Heart right ventricle (tissue), 16 donors: ENCODE data around the gene KRTAP12-3. TPM values are rescaled to one million over a fixed set of nuclear protein-coding genes. Genes with fewer than 3 reads are reported as not detected.
"Not testable (repeated sequence)": the region's sequence is repeated elsewhere in the genome, so short reads cannot be mapped to it uniquely, and the experiment has no call there.

ENCODE experiments used
- ATAC-seq, 8 donors: fragments of 200-7000 bp; cut with Tn5 transposase; one replicate each; pipeline ENCODE4 v1.9.1; 2020; ENCODE audit warnings: mild to moderate bottlenecking in 8 of 8, moderate library complexity in 8 of 8, moderate number of reproducible peaks in 1 of 8
- DNase-seq, 2 donors: peaks; one replicate each; pipeline ENCODE4 v3.0.0-alpha.2; 2020
- H3K27ac ChIP-seq, 10 donors: fragments of 200-600 bp; sonication (generic) in 2 of 10; one replicate each; pipeline versions ENCODE4 v1.5.0 to v1.8.0; 2020 to 2022; ENCODE audit warnings: mild to moderate bottlenecking in 3 of 10
- H3K27me3 ChIP-seq, 7 donors: fragments of 200-600 bp; one replicate each; pipeline ENCODE4 v1.8.0; 2021 to 2022; ENCODE audit warnings: mild to moderate bottlenecking in 2 of 7
- H3K36me3 ChIP-seq, 9 donors: fragments of 200-600 bp; sonication (generic) in 1 of 9; one replicate each; pipeline versions ENCODE4 v1.5.0 to v1.8.0; 2020 to 2022; ENCODE audit warnings: mild to moderate bottlenecking in 2 of 9
- H3K4me1 ChIP-seq, 9 donors: fragments of 200-600 bp; sonication (generic) in 1 of 9; one replicate each; pipeline versions ENCODE4 v1.5.0 to v1.8.0; 2020 to 2022; ENCODE audit warnings: mild to moderate bottlenecking in 4 of 9
- H3K4me3 ChIP-seq, 10 donors: fragments of 200-600 bp; sonication (generic) in 2 of 10; one replicate each; pipeline versions ENCODE4 v1.5.0 to v1.8.0; 2020 to 2022; ENCODE audit warnings: mild to moderate bottlenecking in 7 of 10, moderate library complexity in 2 of 10
- H3K9me3 ChIP-seq, 11 donors: fragments of 200-600 bp in 10 of 11; sonication (generic) in 2 of 11; one replicate each; pipeline versions ENCODE4 v1.5.0 to v1.8.0; 2013 to 2022; ENCODE audit warnings: mild to moderate bottlenecking in 2 of 11, control low read depth in 1 of 11, moderate library complexity in 1 of 11
- WGBS, 2 donors: extraction: QIAGEN DNeasy Blood & Tissue Kit; methylation state at CpG; one replicate each; pipeline ENCODE4 v1.1.7; 2013; ENCODE audit warnings: inconsistent platforms in 1 of 2; 5-methylcytosine and 5-hydroxymethylcytosine counted together
- intact Hi-C, 10 donors: fragments of 100-400 bp; cut with DNase I; formaldehyde crosslinking; loops; one replicate each; pipeline versions ENCODE4 v1.11.1 to v1.14.2; 2022
- polyA plus RNA-seq, 2 donors: library from polyadenylated mRNA; stranded (reverse); fragments of 200-250 nt; gene quantifications; one replicate each; pipeline ENCODE4 v1.2.3, GENCODE V29; 2013
- total RNA-seq, 10 donors: library from RNA; stranded (reverse); fragmentation: NEBNext Ultra II Directional in 3 of 10; extraction: Animal tissue kit (Norgen Biotek cat#: 25700) in 3 of 10; gene quantifications; one replicate each; pipeline versions ENCODE4 v1.2.1 to v1.2.4, GENCODE V29; 2021 to 2023
- TF ChIP-seq, protein P1 (sequence below), 9 donors: fragments of 200-600 bp; sonication (generic) in 2 of 9; IDR thresholded peaks; one replicate each; pipeline versions ENCODE4 v1.5.0 to v1.8.0; 2021 to 2022; ENCODE audit warnings: antibody characterized with exemption in 9 of 9, mild to moderate bottlenecking in 5 of 9, moderate library complexity in 1 of 9
- donor health status: Arrhythmogenic right ventricular cardiomyopathy.
- donor health status: ischemic (EF 13 %, LVEDD 7.1; RV severe dilation, severe dysfunction).
- donor health status: healthy with polysubstance abuse.
- donor health status: DM: no; HTN: yes; CAD: no.
- donor health status: DM: no; HTN: no; CAD: no.
- donor health status: ischemic (EF 25% LVEDD 6.9; RV normal size, moderate dysfunction).
- donor health status: ischemic (EF 25% LVEDD 5.7; RV mildly dilated, moderate dysfunction).
- donor health status: healthy.
- donor health status: DM: yes; HTN: yes; CAD: no.
- donor health status: Ischemic cardiomyopathy.
- donor health status: ischemic (EF 35%, LVEDD 5.7; RV mildly dilated, moderate dysfunction).
- donor health status: nonischemic (EF 11% LVEDD 7.7; RV severe dilation, severe dysfunction).
- donor health status: DM: yes; HTN: yes; CAD: no.
- donor health status: PGD.
- donor health status: ischemic (EF 29% LVEDD 5.4; RV normal size, mild dysfunction).
- donor health status: nonischemic (EF 23%, LVEDD 6.1; RV moderate dilation, normal function).

Gene KRTAP12-3
- total and polyA plus RNA-seq, 12 donors = not detected

DNA sequence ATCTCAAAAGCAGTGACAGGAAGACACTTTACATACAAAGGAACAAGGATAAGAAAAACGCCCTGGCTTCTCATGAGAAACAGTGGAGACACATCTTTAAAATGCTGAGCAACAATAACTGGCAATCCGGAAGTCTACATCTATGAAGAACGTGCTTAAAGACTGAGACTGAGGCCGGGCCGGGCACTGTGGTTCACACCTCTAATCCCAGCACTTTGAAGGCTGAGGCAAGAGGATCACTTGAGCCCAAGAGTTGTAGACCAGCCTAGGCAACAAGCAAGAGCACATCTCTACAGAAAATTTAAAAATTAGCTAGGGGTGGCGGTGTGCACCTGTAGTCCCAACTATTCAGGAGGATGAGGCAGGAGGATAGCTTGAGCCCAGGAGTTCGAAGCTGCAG is 26.3 kb downstream of the KRTAP12-3 start:
- WGBS, 2 donors = 65 to 79% methylated on average over 7 of the region's 7 CpGs
- ATAC-seq = no peak

DNA sequence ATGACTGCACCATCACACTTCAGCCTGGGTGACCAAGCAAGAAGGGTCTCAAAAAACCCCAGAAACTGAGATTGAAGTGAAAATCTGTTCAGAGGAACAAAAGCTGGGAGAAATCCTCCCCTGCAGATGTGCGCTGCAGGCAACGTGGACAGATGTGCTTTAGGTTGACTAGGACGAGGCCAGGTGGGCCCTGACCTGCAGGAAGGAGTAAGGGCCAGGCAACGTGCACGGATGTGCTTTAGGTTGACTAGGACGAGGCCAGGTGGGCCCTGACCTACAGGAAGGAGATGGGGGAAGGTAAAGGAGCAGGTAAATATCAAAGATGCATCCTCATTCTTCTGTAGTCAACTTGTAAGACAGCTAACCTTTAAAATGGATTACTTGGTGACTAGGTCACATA is 26.8 kb downstream of the KRTAP12-3 start:
- H3K9me3 ChIP-seq = peaks cover 0 to 6% (median 0%) of the 10 kb centered on the region in 11 donors
- no peak overlapping the region for H3K27ac ChIP-seq
- intact Hi-C loops = loop anchor here in 1 of 10 donors (2.0 kb wide), 1 partner anchor 20 kb away; no protein-coding TSS in a partner anchor
- TF ChIP-seq, protein P1, sequence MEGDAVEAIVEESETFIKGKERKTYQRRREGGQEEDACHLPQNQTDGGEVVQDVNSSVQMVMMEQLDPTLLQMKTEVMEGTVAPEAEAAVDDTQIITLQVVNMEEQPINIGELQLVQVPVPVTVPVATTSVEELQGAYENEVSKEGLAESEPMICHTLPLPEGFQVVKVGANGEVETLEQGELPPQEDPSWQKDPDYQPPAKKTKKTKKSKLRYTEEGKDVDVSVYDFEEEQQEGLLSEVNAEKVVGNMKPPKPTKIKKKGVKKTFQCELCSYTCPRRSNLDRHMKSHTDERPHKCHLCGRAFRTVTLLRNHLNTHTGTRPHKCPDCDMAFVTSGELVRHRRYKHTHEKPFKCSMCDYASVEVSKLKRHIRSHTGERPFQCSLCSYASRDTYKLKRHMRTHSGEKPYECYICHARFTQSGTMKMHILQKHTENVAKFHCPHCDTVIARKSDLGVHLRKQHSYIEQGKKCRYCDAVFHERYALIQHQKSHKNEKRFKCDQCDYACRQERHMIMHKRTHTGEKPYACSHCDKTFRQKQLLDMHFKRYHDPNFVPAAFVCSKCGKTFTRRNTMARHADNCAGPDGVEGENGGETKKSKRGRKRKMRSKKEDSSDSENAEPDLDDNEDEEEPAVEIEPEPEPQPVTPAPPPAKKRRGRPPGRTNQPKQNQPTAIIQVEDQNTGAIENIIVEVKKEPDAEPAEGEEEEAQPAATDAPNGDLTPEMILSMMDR (IDR thresholded peaks at IDR 0.05) = no peak
- DNase-seq = no peak
- no peak for ATAC-seq
- peaks cover 0 to 48% (median 30%) of the 10 kb centered on the region in 7 donors for H3K27me3 ChIP-seq
- WGBS, 2 donors = 61 to 78% methylated on average over 6 of the region's 6 CpGs
- no peaks in the 10 kb centered on the region for H3K36me3 ChIP-seq
- H3K4me1 ChIP-seq = no peaks in the 10 kb centered on the region
- H3K4me3 ChIP-seq = no peak overlapping the region

More for the DNA sequence above, 26.3 kb downstream of the KRTAP12-3 start:
- H3K36me3 ChIP-seq = no peaks in the 10 kb centered on the region
- DNase-seq = no peak
- H3K27ac ChIP-seq = no peak overlapping the region
- TF ChIP-seq, protein P1 (IDR thresholded peaks at IDR 0.05) = no peak
- peaks cover 0 to 48% (median 30%) of the 10 kb centered on the region in 7 donors for H3K27me3 ChIP-seq
- intact Hi-C loops = loop anchor here in 1 of 10 donors (2.0 kb wide), 1 partner anchor 19 kb away; no protein-coding TSS in a partner anchor
- H3K9me3 ChIP-seq = peaks cover 0 to 7% (median 0%) of the 10 kb centered on the region in 11 donors
- H3K4me1 ChIP-seq = no peaks in the 10 kb centered on the region
- H3K4me3 ChIP-seq = no peak overlapping the region

DNA sequence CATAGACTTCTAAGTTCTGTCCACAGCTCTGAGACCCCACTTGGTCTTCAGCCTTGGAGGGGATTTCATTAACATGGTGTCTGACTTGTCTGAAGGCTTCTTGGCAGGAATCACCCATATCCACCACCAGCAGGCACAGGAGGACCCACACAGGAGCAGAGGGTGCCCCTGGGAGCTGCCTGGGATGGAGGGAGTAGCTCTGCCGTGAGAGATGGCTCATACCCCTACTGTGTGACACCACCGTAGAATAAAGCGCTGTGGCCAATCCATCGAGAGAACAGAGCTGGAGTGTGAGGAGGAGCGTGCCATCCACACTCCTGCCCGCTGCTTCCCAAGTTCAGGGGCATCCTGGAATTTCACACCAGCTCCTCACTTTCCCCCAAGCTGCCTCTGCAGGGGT is 27.3 kb downstream of the KRTAP12-3 start:
- not testable (repeated sequence) for H3K27ac ChIP-seq, ATAC-seq, DNase-seq, H3K9me3 ChIP-seq, H3K4me1 ChIP-seq, H3K36me3 ChIP-seq, H3K4me3 ChIP-seq
- WGBS, 2 donors = 70 to 83% methylated on average over 6 of the region's 6 CpGs
- H3K27me3 ChIP-seq = peaks cover 0 to 52% (median 30%) of the 10 kb centered on the region in 7 donors
- intact Hi-C loops = loop anchor here in 1 of 10 donors (2.0 kb wide), 1 partner anchor 20 kb away; no protein-coding TSS in a partner anchor

DNA sequence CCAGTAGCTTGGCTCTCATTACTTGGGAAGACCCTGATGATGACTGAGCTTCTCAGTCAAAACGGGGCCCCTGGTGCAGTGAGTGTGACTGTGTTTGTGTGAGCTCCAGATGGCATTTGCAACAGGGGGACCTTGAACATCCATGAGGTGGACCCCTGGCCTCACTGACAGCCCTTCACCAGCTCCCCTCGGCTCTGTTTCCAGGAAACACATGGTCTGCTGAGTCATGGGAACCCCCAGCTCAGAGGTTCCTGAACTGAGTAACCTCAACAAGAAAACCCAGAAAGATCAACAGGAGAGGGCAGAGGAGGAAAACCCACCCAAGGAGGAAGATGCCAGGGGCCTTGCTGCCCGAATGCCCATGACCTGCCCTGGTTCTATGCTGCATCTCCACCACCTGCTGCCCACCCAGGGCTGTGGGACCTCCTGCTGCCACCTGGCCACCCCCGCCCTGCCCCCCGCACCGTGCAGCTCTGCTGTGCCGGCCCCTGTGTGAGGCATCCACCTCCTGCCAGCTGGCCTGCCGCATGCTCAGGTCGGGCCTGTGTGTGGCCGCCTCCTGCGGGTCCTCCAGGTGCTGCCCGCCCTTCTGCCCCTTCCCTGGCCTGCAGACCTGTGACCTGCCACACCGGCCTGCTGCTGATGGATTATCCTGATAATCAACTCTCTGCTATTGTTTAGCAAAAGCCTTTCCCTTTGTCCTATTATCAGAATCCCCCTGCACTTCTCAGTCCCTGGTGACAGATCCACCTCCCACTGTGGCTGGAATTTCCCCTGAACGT is 28.5 kb downstream of the KRTAP12-3 start:
- WGBS, 2 donors = 29 to 33% methylated on average over 13 to 14 of the region's 14 CpGs
- Histone ChIP-seq H3K27ac (no peak overlapping the region), H3K36me3 (no peaks in the 10 kb centered on the region), H3K9me3 (no peaks in the 10 kb centered on the region), H3K27me3 (peaks cover 0 to 64% (median 30%) of the 10 kb centered on the region in 7 donors), H3K4me1 (no peaks in the 10 kb centered on the region), H3K4me3 (no peak overlapping the region)
- intact Hi-C loops = loop anchor here in 1 of 10 donors (2.0 kb wide), 1 partner anchor 21 kb away; no protein-coding TSS in a partner anchor
- TF ChIP-seq, protein P1 (IDR thresholded peaks at IDR 0.05) = no peak
- ATAC-seq (no peak), DNase-seq (no peak)
